HepG2 (cell line): ENCODE data around the gene HCFC1R1. TPM values are rescaled to one million over a fixed set of nuclear protein-coding genes. Genes with fewer than 3 reads are reported as not detected.

Experiments
- ATAC-seq: fragments of 200-7000 bp; cut with Tn5 transposase; 3 replicates; pipeline ENCODE4 v1.9.1; 2020; ENCODE audit warnings: mild to moderate bottlenecking, moderate library complexity
- BruUV-seq: library from RNA; stranded (reverse); fragments of 400-500 nt; replicated peaks from 2 replicates; lab custom pipeline; 2021; lab: Mats Ljungman, UMichigan
- CTCF ChIA-PET: fragments of 300-600 bp; formaldehyde crosslinking; extraction: SDS; loops from one replicate; lab custom pipeline; 2021; ENCODE audit warnings: low total read pairs, inconsistent platforms, low intra/inter-chr PET ratio; lab: Yijun Ruan, JAX
- POLR2A ChIA-PET: fragments of 350-600 bp; sonication (Branson Sonifier 250); formaldehyde crosslinking; loops from one replicate; lab custom pipeline; 2020; ENCODE audit warnings: antibody characterized with exemption, inconsistent platforms; lab: Yijun Ruan, JAX
- DNase-seq: peaks from one replicate; pipeline ENCODE4 v3.0.0-alpha.2; 2015; ENCODE audit warnings: low spot score
- FAIRE-seq: peaks from 3 replicates; lab custom pipeline; 2011; peaks lifted over from hg19 to GRCh38; lab: Jason Lieb, UNC
- H2AFZ ChIP-seq: one replicate; pipeline ENCODE4 v1.6.1; 2011; ENCODE audit warnings: low read length, inconsistent platforms
- H3K27ac ChIP-seq: fragments of 300-600 bp; 3 replicates; pipeline ENCODE4 v1.8.0; 2011; ENCODE audit warnings: mixed run types, mild to moderate bottlenecking, mixed read lengths, low read length, inconsistent platforms; ENCODE audit not compliant: insufficient read depth; ENCODE audit errors: extremely low read length
- H3K27me3 ChIP-seq, 2 experiments: fragments of 200-600 bp in 1 of 2; 2 replicates in 1 of 2; 3 replicates in 1 of 2; pipeline versions ENCODE4 v1.6.0 to v1.8.0; 2011; ENCODE audit warnings: low read length in 2 of 2, mild to moderate bottlenecking in 2 of 2, moderate library complexity in 2 of 2, inconsistent platforms in 1 of 2; ENCODE audit not compliant: insufficient read depth in 2 of 2, control insufficient read depth in 1 of 2
- H3K36me3 ChIP-seq, 2 experiments: fragments of 200-600 bp in 1 of 2; replicated peaks in 1 of 2; 2 replicates in 1 of 2; 3 replicates in 1 of 2; pipeline versions ENCODE4 v1.5.1 to v1.8.0; 2011; ENCODE audit warnings: low read length in 2 of 2, inconsistent platforms in 1 of 2; ENCODE audit not compliant: insufficient read depth in 2 of 2, control insufficient read depth in 1 of 2
- H3K4me1 ChIP-seq: 2 replicates; pipeline ENCODE4 v1.5.1; 2012; ENCODE audit warnings: low read length, inconsistent platforms; ENCODE audit not compliant: insufficient read depth
- H3K4me2 ChIP-seq: 2 replicates; pipeline ENCODE4 v1.6.0; 2011; ENCODE audit warnings: low read depth, low read length, inconsistent platforms
- H3K4me3 ChIP-seq, 3 experiments: fragments of 200-600 bp in 1 of 3; sonication (generic), shearing (Covaris generic) in 1 of 3; replicated peaks in 1 of 3; 2 replicates each; pipeline ENCODE4 v1.5.1; 2011 to 2016; ENCODE audit warnings: low read length in 3 of 3, inconsistent platforms in 2 of 3, low read depth in 2 of 3, mild to moderate bottlenecking in 2 of 3, control low read depth in 1 of 3, mixed read lengths in 1 of 3; ENCODE audit not compliant: insufficient read depth in 1 of 3
- H3K79me2 ChIP-seq: one replicate; pipeline ENCODE4 v1.6.1; 2011; ENCODE audit warnings: low read length, inconsistent platforms; ENCODE audit not compliant: insufficient read depth
- H3K9ac ChIP-seq: 2 replicates; pipeline ENCODE4 v1.6.0; 2011; ENCODE audit warnings: mild to moderate bottlenecking, low read depth, low read length, inconsistent platforms; ENCODE audit not compliant: insufficient read depth
- H3K9me3 ChIP-seq: 2 replicates; pipeline ENCODE4 v1.5.1; 2012; ENCODE audit warnings: mild to moderate bottlenecking, low read length
- H4K20me1 ChIP-seq: 2 replicates; pipeline ENCODE4 v1.6.0; 2011; ENCODE audit warnings: inconsistent platforms, mild to moderate bottlenecking, low read length, moderate library complexity; ENCODE audit not compliant: insufficient read depth
- CENPT ChIP-seq: sonication (generic); formaldehyde crosslinking; IDR thresholded peaks from 2 replicates; pipeline ENCODE4 v1.8.0; 2022; ENCODE audit warnings: low read depth, mild to moderate bottlenecking, moderate library complexity, missing genetic modification reagents
- ETV6 ChIP-seq: sonication (generic); formaldehyde crosslinking; conservative IDR thresholded peaks from 2 replicates; pipeline ENCODE4 v1.4.0; 2020; ENCODE audit warnings: missing genetic modification reagents
- HDAC6 ChIP-seq: fragments of 200-600 bp; sonication (generic); IDR thresholded peaks from 2 replicates; pipeline ENCODE4 v1.7.0; 2017; ENCODE audit warnings: mild to moderate bottlenecking, antibody characterized with exemption, low read length, low read depth
- ISX ChIP-seq: sonication (generic); formaldehyde crosslinking; conservative IDR thresholded peaks from 2 replicates; pipeline ENCODE4 v1.5.0; 2020; ENCODE audit warnings: missing genetic modification reagents
- MAZ ChIP-seq, 2 experiments: sonication (generic) in 1 of 2; formaldehyde crosslinking in 1 of 2; IDR thresholded peaks; 2 replicates each; pipeline versions ENCODE4 v1.5.0 to v1.6.1; 2012 to 2020; ENCODE audit warnings: low read depth in 2 of 2, mild to moderate bottlenecking in 2 of 2, borderline replicate concordance in 1 of 2, improper control_type of control experiment in 1 of 2, low read length in 1 of 2, missing genetic modification reagents in 1 of 2, moderate library complexity in 1 of 2
- MZF1 ChIP-seq: sonication (generic); formaldehyde crosslinking; IDR thresholded peaks from 2 replicates; pipeline ENCODE4 v1.8.1; 2023; ENCODE audit warnings: mild to moderate bottlenecking, missing genetic modification reagents, borderline replicate concordance
- SCMH1 ChIP-seq: sonication (generic); formaldehyde crosslinking; IDR thresholded peaks from 2 replicates; pipeline ENCODE4 v1.9.0; 2021; ENCODE audit warnings: missing genetic modification reagents, mild to moderate bottlenecking, borderline replicate concordance
- SYNCRIP ChIP-seq: fragments of 200-400 bp; formaldehyde crosslinking; IDR thresholded peaks from 2 replicates; pipeline ENCODE4 v1.6.1; 2018; ENCODE audit warnings: mild to moderate bottlenecking, low read depth, low read length; ENCODE audit not compliant: insufficient read depth
- ZNF432 ChIP-seq: sonication (generic); formaldehyde crosslinking; IDR thresholded peaks from 2 replicates; pipeline ENCODE4 v1.5.0; 2020; ENCODE audit warnings: missing genetic modification reagents, mild to moderate bottlenecking, borderline replicate concordance
- WGBS: methylation state at CpG from one replicate; pipeline ENCODE4 v1.1.6; 2017; ENCODE audit warnings: low lambda C conversion rate; 5-methylcytosine and 5-hydroxymethylcytosine counted together
- in situ Hi-C: cut with HindIII; loops from 2 replicates; pipeline ENCODE4 v1.10.0; 2017; ENCODE audit warnings: low pct_unique_long_range_greater_than_20kb; ENCODE audit not compliant: extremely low pct_ligation_motif_present
- intact Hi-C: fragments of 100-400 bp; cut with micrococcal nuclease; formaldehyde crosslinking; loops from one replicate; pipeline ENCODE4 v1.10.0; 2022; ENCODE audit not compliant: unreplicated experiment
- polyA plus RNA-seq, 8 experiments: library from polyadenylated mRNA; depleted of rRNA in 3 of 8; stranded (reverse) in 7 of 8; unstranded in 1 of 8; fragments of >200 nt; fragmentation: Illumina TruSeq in 4 of 8; extraction: Trizol in 4 of 8; gene quantifications; 2 replicates each; pipeline versions ENCODE4 v1.2.1 to v1.2.3, GENCODE V29; 2011 to 2016; ENCODE audit warnings: low read depth in 4 of 8, missing spikeins in 1 of 8, mixed read lengths in 1 of 8; ENCODE audit not compliant: insufficient read depth in 1 of 8
- total RNA-seq, 5 experiments: library from RNA; depleted of rRNA; stranded (reverse); fragments of >200 nt; fragmentation: Illumina TruSeq; extraction: Trizol; gene quantifications; 2 replicates each; pipeline ENCODE4 v1.2.3, GENCODE V29; 2016; ENCODE audit warnings: low read depth in 1 of 5
- TF ChIP-seq, protein P1 (sequence below): sonication (generic); formaldehyde crosslinking; IDR thresholded peaks from 2 replicates; pipeline ENCODE4 v1.4.0; 2020; ENCODE audit warnings: mild to moderate bottlenecking, missing genetic modification reagents

HCFC1R1 gene
- total and polyA plus RNA-seq, 2 of the 13 experiments (the other 11 are each of a cell fraction or from before 2014, with no cell fraction given): 13.8 to 16.1 TPM

DNA sequence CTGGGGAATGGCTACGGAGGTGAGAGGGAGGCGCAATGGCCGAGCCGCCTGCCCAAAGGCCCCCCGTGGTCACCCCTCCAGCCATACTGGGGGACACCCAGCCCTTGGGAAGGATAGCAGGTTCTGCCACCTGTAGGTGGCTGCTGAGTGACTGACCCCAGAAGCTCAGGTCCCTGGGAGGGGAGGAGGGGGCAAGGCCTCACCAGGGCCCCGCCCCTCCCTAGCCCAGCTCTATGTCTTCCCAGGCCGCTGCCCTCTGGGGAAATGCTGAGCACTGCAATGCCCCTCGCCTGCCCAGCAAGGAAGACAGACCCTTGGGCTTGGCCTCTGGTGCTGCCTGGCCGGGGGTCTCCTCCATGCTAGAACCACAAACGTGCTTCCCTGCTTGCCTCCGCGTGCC is 22.4 kb downstream of the HCFC1R1 start:
- Histone ChIP-seq H3K4me2 (no peak overlapping the region), H3K79me2 (no peaks in the 10 kb centered on the region), H3K9ac (no peak overlapping the region), H3K36me3 (no peaks in the 10 kb centered on the region), H2AFZ (no peak overlapping the region), H3K27ac (no peak overlapping the region), H3K4me1 (peaks cover 24% of the 10 kb centered on the region), H3K4me3 (no peak overlapping the region), H3K9me3 (no peaks in the 10 kb centered on the region), H4K20me1 (no peaks in the 10 kb centered on the region), H3K27me3 (no peaks in the 10 kb centered on the region)
- no peak for DNase-seq
- intact Hi-C loops (no loop called here), in situ Hi-C loops (no loop called here)
- BruUV-seq: no TSS peak
- POLR2A ChIA-PET: interaction anchor here (0.9 kb wide), 1 partner anchor 26 kb away, joined by 3 read pairs; no protein-coding TSS in a partner anchor
- TF ChIP-seq SYNCRIP (no peak), ETV6 (CRISPR knock-in tag) (no peak), ZNF432 (no peak), ISX (no peak), MZF1 (CRISPR knock-in tag) (no peak), MAZ (IDR thresholded peaks at IDR 0.05; ENCODE audit: borderline replicate concordance, low read depth, low read length) (no peak), MAZ (CRISPR knock-in tag; IDR thresholded peaks at IDR 0.05; ENCODE audit: low read depth) (no peak), HDAC6 (no peak), SCMH1 (CRISPR knock-in tag) (no peak), CENPT (no peak)
- TF ChIP-seq, protein P1, sequence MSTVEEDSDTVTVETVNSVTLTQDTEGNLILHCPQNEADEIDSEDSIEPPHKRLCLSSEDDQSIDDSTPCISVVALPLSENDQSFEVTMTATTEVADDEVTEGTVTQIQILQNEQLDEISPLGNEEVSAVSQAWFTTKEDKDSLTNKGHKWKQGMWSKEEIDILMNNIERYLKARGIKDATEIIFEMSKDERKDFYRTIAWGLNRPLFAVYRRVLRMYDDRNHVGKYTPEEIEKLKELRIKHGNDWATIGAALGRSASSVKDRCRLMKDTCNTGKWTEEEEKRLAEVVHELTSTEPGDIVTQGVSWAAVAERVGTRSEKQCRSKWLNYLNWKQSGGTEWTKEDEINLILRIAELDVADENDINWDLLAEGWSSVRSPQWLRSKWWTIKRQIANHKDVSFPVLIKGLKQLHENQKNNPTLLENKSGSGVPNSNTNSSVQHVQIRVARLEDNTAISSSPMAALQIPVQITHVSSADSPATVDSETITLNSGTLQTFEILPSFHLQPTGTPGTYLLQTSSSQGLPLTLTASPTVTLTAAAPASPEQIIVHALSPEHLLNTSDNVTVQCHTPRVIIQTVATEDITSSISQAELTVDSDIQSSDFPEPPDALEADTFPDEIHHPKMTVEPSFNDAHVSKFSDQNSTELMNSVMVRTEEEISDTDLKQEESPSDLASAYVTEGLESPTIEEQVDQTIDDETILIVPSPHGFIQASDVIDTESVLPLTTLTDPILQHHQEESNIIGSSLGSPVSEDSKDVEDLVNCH (CRISPR knock-in tag): no peak
- no peak for FAIRE-seq
- CTCF ChIA-PET: interaction anchor here (2.0 kb wide), 1 partner anchor 28 kb away, joined by 5 read pairs; no protein-coding TSS in a partner anchor
- 87% methylated on average over 5 of the region's 12 CpGs for WGBS
- no peak for ATAC-seq
